A549 (cell line): ENCODE data around the gene RPAP3.

Source experiments
- CTCF ChIP-seq: fragments of >200 bp; sonication (Bioruptor Twin); formaldehyde crosslinking; IDR thresholded peaks from 3 replicates; pipeline ENCODE4 v1.5.1; 2016
- ELK1 ChIP-seq: fragments of 150-350 bp; IDR thresholded peaks from 2 replicates; pipeline ENCODE4 v1.6.1; 2014; ENCODE audit warnings: low read depth, mild to moderate bottlenecking, low read length
- FOXS1 ChIP-seq: fragments of 250-450 bp; sonication (Bioruptor Pico); IDR thresholded peaks from 2 replicates; pipeline ENCODE4 v1.5.0; 2020; ENCODE audit warnings: mild to moderate bottlenecking, moderate library complexity
- POLR2A ChIP-seq: IDR thresholded peaks from 2 replicates; pipeline ENCODE4 v1.6.1; 2012; ENCODE audit warnings: mild to moderate bottlenecking, low read length

- TF ChIP-seq CTCF (no peak), FOXS1 (CRISPR knock-in tag) (no peak), POLR2A (no peak), ELK1 (no peak)
Measured at GRCh38 chr12:47735649-47736048, 29.8 kb upstream of the RPAP3 start.
